GM13977 (cell line): ENCODE results near the gene CNOT6.
"Not testable (repeated sequence)": the region's sequence is repeated elsewhere in the genome, so short reads cannot be mapped to it uniquely, and the experiment has no call there.

Experiments used
- DNase-seq: peaks from one replicate; pipeline ENCODE4 v3.0.0; 2012; ENCODE audit warnings: low spot score
- in situ Hi-C: fragments of 300-500 bp; cut with MboI; formaldehyde crosslinking; loops from one replicate; pipeline ENCODE4 v1.12.0; 2022; ENCODE audit warnings: low sequenced_read_pairs, low pct_unique_long_range_greater_than_20kb, mixed read lengths, inconsistent platforms; ENCODE audit not compliant: unreplicated experiment
- TF ChIP-seq, protein P1 (sequence below): IDR thresholded peaks from 2 replicates; pipeline ENCODE4 v1.5.1; 2012; ENCODE audit warnings: mild to moderate bottlenecking, control low read depth; ENCODE audit not compliant: insufficient read depth; ENCODE audit errors: extremely low read depth, missing control alignments

The CNOT6 gene

DNA sequence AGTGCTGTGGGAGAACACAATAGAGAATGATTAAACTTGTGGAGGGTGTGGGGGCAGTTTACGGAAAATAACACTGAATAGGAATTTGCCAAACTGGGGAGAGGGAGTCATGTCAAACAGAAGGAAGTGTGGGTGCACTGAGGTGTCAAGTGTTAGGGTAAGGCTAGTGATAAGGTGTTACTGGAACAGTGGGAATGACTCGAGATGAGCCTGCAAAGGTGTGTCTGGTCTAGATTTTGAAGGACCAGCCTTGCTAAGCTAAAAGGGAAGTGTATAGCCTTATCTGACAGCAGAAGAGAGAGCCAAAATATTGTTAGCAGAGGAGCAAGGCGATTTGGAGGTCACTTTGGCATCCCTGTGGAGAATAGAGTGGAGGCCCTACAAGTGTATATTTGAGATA is 4.2 kb downstream of the CNOT6 start:
- in situ Hi-C loops = no loop called here
- no peak for DNase-seq
- TF ChIP-seq, protein P1, sequence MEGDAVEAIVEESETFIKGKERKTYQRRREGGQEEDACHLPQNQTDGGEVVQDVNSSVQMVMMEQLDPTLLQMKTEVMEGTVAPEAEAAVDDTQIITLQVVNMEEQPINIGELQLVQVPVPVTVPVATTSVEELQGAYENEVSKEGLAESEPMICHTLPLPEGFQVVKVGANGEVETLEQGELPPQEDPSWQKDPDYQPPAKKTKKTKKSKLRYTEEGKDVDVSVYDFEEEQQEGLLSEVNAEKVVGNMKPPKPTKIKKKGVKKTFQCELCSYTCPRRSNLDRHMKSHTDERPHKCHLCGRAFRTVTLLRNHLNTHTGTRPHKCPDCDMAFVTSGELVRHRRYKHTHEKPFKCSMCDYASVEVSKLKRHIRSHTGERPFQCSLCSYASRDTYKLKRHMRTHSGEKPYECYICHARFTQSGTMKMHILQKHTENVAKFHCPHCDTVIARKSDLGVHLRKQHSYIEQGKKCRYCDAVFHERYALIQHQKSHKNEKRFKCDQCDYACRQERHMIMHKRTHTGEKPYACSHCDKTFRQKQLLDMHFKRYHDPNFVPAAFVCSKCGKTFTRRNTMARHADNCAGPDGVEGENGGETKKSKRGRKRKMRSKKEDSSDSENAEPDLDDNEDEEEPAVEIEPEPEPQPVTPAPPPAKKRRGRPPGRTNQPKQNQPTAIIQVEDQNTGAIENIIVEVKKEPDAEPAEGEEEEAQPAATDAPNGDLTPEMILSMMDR = no peak

DNA sequence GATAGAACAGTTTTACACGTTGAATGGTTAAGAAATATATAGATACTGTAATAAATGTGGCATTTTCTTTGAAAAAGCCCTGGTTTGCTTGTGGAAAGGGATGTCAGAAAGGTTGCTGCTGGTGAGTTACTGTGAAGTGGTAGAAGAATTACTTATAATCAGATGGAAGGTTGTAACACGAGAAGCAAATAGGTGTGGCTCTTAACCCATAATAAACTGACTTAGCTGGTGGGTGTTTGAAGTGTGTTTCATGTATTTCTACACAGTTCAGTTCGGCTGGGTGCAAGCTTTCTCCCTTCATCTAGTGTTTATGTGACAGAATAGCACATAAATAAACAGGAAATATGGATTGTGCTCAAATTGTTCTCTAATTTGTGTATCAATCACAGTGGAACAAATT is 5.5 kb downstream of the CNOT6 start:
- in situ Hi-C loops = no loop called here
- TF ChIP-seq, protein P1 = no peak

DNA sequence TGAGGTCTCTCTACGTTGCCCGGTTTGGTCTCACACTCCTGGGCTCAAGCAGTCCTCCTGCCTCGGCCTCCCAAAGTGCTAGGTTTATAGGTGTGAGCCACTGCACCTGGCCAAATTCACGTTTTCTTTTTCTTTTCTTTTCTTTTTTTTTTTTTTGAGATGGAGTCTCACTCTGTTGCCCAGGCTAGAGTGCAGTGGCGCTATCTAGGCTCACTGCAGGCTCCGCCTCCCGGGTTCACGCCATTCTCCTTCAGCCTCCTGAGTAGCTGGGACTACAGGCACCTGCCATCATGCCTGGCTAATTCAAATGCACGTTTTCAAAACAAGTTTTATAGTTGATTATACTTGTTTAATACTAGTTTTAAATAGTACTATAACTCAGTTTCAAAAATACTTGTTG is 6.1 kb downstream of the CNOT6 start:
- in situ Hi-C loops, DNase-seq: not testable (repeated sequence)

More for the DNA sequence above, 5.5 kb downstream of the CNOT6 start:
- no peak for DNase-seq

DNA sequence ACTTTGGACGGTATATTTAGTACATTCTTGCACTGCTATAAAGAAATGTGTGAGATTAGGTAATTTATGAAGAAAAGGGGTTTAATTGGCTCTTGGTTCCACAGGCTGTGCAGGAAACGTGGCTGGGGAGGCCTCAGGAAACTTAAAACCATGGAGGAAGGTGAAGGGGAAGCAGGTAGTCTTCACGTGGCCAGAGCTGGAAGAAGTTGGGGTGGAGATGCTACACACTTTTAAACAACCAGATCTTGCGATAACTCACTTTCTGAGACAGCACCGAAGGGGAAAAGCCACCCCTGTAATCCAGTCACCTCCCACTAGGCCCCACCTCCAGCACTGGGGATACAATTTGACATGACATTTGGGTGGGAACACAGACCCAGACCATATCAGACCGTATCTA is 13.5 kb downstream of the CNOT6 start:
- DNase-seq = no peak
- in situ Hi-C loops = no loop called here
- TF ChIP-seq, protein P1 = no peak

DNA sequence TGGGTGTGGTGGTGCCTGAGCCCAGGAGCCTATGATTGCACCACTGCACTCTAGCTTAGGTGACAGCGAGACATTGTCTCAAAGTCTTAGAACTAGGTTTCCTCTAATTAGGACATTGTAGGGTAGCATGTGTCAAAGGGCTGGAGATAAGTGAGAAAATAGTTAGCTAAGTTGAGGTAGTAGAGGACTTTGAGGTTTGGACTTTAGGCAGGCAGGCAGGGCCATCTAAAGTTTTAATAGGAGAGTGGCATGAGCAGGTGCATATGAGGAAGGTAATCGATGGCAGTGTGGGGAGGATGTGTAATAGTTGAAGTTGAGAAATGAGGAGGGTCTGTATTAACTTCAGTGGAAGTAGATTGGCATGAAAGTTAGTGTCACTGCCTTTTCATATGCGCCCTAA is 21.1 kb downstream of the CNOT6 start:
- in situ Hi-C loops = no loop called here
- TF ChIP-seq, protein P1 = no peak

DNA sequence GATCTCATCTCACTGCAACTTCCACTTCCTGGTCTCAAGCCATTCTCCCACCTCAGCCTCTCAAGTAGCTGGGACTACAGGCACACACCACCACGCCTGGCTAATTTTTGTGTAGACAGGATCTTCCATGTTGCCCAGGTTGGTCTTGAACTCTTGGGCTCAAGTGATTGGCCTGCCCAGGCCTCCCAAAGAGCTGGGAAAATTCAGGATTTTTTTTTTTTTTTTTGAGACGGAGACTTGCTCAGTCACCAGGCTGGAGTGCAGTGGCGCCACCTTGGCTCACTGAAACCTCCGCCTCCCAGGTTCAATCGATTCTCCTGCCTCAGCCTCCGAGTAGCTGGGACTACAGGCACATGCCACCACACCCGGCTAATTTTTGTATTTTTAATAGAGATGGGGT is 21.8 kb downstream of the CNOT6 start:
- in situ Hi-C loops = not testable (repeated sequence)

More for the DNA sequence above, 21.1 kb downstream of the CNOT6 start:
- DNase-seq = no peak

DNA sequence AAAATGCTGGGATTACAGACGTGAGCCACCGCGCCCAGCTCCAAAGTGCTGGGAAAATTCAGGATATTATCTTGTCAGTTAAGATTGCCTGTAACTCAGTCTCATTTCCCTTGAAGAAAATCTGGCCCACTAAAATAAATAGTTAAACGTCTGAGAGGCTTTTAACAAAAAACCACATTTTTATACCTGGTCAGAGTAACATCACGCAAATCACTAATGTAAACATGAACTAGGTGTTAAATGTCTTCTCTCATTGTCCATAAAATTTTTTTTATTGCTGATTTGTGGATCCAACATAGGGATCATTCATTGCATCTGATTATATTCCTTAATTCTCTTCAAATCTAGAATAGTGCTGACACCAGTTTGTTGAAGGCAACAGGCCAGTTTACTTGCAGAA is 22.3 kb downstream of the CNOT6 start:
- TF ChIP-seq, protein P1 = no peak
- no peak for DNase-seq
- in situ Hi-C loops = no loop called here

More for the DNA sequence above, 21.8 kb downstream of the CNOT6 start:
- not testable (repeated sequence) for DNase-seq

DNA sequence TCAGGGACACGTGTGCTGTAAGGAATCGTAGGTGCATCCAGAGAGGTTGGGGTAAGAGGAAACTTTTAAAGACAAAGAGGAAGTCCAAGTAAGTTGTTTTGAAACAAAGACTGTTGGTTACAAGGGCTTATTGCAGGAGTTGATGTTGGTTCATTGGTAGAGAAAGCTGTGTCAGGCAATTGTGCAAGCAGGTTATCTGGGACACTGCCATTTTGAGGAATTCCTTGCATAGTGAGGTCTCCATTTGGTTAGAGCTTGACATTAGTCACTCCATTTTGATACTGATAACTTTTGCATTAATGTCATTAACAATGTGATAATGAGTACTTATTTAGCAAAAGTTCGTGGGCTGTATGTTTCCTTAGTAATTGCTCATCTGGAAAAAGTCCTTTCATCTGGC is 24.9 kb downstream of the CNOT6 start:
- DNase-seq = no peak
- in situ Hi-C loops = no loop called here
- TF ChIP-seq, protein P1 = no peak
